Breast epithelium (tissue), 3 donors: ENCODE data around the gene MUC5AC.

Experiments used
- POLR2A ChIP-seq: fragments of 450-650 bp; IDR thresholded peaks from one replicate; pipeline ENCODE4 v1.6.1; 2016; ENCODE audit warnings: antibody characterized with exemption, mild to moderate bottlenecking, moderate library complexity
- POLR2AphosphoS5 ChIP-seq, 3 donors: sonication (generic); formaldehyde crosslinking; IDR thresholded peaks; one replicate each; pipeline ENCODE4 v1.6.1; 2017; ENCODE audit warnings: antibody characterized with exemption in 3 of 3
- TF ChIP-seq, protein P1 (sequence below), 3 donors: fragments of 450-650 bp; IDR thresholded peaks; one replicate each; pipeline ENCODE4 v1.5.1; 2016 to 2017; ENCODE audit warnings: antibody characterized with exemption in 3 of 3, mild to moderate bottlenecking in 3 of 3, moderate library complexity in 3 of 3

- TF ChIP-seq, protein P1, sequence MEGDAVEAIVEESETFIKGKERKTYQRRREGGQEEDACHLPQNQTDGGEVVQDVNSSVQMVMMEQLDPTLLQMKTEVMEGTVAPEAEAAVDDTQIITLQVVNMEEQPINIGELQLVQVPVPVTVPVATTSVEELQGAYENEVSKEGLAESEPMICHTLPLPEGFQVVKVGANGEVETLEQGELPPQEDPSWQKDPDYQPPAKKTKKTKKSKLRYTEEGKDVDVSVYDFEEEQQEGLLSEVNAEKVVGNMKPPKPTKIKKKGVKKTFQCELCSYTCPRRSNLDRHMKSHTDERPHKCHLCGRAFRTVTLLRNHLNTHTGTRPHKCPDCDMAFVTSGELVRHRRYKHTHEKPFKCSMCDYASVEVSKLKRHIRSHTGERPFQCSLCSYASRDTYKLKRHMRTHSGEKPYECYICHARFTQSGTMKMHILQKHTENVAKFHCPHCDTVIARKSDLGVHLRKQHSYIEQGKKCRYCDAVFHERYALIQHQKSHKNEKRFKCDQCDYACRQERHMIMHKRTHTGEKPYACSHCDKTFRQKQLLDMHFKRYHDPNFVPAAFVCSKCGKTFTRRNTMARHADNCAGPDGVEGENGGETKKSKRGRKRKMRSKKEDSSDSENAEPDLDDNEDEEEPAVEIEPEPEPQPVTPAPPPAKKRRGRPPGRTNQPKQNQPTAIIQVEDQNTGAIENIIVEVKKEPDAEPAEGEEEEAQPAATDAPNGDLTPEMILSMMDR (IDR thresholded peaks at IDR 0.05), result no peak
- TF ChIP-seq POLR2A (no peak), POLR2AphosphoS5 (IDR thresholded peaks at IDR 0.05) (no peak)
These were observed 31.2 kb upstream of the MUC5AC start for GRCh38 chr11:1126491-1126926.
